GM18909 (cell line): ENCODE results near the gene EHHADH.

Experiments used
- ATAC-seq: cut with Tn5 transposase; IDR thresholded peaks from one replicate; pipeline ENCODE4 v1.9.1; 2021; ENCODE audit warnings: mild to moderate bottlenecking; ENCODE audit not compliant: unreplicated experiment, poor library complexity

The EHHADH gene

DNA sequence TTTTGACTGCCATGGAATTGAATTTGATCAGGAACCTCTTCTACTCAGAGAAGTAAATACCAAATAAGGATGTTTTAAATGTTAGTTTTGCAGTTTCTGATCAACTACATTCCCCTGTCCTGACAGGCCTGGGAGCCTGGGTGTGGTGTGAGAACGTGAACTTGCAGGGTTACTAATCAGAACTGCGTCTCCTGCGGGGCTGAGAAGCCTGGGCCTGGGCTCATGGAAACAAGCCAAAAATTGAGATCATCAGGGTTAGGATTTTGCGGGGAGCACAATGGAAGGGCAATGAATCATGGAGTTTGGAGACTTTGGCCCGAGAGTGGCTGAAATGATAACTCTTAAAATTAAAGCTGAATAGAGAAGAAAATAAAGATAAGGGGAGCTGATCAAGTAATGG is 53.2 kb downstream of the EHHADH start:
- ATAC-seq = no peak

DNA sequence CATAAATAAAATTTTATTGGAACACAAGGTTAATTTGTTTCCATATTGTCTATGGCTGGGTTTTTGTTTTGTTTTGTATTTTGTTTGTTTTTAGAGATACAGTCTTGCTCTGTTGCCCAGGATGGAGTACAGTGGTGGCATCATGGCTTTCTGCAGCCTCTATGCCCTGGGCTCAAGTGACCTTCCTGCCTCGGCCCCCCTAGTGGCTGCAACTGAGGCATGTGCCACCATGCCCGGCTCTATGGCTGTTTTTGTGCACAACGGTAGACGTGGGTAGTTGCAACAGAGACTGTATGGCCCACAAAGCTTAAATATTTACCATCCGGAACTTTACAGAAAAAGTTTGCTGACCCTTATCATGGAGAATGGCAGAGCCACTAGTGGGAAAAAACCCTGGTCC is 54.2 kb downstream of the EHHADH start:
- ATAC-seq = no peak

DNA sequence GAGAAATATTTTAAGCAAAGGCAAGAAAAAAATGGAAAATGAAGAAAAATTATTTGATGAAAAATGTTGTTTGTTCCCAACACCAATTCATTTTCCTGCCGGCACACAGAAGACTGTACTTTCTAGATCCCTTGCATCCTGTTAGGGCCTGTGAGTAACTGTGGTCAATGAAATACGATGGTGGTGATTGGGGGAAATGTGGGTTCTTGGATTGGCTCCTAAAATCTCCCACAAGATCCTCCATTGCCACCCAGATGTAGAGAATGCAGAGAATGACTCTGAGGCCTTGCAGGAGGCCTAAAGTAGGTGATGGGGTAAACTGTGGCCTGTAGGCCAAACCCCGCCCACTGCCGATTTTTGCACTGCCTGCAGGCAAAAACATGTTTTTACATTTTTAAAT is 54.6 kb downstream of the EHHADH start:
- ATAC-seq = no peak

DNA sequence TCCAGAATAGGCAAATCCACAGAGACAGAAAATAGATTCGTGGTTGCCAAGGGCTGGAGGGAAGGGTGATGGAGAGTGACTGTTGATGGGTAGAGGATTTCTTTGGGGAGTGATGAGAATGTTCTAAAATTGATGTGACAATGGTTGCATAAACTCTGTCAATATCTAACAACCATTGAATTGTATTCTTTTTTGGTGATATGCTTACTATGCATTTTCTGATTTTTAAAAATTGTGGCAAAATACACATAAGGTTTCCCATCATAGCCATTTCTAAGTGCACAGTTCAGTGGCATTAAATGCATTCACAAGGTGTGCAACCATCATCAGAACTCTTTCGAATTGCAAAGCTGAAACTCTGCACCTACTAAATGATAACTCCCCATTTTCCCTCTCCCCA is 56.8 kb downstream of the EHHADH start:
- ATAC-seq = no peak

DNA sequence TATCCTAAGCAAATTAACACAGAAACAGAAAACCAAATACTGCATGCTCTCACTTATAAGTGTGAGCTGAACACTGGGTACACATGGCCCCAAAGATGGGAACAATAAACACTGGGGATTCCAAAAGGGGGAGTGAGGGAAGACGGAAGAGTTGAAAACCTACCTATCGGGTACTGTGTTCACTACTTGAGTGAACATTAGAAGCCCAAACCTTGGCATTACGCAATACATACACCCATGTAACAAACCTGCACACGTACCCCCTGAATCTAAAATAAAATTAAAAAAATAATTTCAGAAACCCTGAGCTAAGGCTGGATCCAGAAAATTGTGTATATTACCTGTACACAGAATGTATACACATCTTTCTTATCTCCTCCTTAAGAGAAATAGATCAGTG is 58.2 kb downstream of the EHHADH start:
- no peak for ATAC-seq

DNA sequence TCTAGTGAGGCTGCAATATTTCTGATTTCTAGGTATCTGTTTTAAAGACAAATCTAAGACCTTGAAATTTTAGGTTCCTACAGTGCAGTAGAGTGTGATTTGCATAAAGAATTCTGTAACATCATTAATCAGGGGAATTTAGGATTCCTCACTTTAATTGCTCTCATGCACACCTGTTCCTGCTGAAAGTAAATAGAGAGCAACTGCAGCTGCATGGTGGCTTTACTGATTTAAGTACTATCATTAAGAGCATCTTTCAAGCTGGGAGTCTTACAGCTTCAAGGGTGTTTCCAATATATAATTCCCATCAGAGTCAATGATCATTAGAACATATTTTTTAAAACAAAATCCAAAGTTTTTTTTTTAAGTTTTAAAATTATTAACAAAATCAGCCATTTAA is 65.0 kb downstream of the EHHADH start:
- ATAC-seq = no peak

DNA sequence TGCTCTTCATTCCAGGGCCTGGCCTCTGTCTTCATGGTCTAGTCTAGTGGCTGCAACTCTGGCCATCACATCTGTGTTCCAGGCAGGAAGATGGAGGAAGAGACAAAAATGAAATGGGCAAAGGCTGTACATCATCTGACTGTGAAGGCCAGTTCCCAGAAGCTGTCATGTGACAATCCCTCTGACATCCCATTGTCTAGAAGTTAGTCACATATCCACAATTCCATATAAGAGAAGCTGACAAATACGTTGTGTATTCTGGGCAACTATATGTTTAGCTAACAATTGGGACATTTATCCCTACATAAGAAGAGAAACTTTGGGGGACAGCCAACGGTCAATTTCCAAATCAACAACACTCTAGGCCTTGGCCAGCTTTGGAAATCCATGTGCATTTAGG is 66.5 kb downstream of the EHHADH start:
- no peak for ATAC-seq

DNA sequence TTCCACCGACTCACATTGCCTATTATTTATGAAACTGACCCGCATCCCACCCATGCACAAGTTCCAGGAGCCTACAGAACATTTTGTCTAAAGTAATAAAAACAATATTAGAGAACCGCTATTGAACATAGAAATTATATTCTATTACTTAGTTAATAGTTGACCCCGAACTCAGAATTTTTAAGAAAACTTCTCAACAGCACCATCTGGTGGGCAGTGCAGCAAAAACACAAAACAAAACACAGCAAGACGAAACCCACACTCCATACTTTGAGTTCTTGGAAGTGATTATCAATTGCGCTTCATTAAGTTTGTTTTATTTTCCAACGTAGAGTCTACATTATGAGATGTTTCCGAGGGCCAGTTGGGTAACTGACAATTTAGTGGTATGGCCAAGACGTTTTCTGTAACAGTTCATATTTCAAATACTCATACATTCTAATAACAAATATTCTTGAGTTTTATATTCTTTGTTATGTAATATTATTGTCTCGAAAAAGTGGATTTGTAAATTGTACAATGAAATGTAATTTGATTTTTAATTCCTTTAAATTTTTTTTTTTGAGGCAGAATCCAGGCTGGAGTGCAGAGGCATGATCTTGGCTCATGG is 77.0 kb downstream of the EHHADH start:
- no peak for ATAC-seq

DNA sequence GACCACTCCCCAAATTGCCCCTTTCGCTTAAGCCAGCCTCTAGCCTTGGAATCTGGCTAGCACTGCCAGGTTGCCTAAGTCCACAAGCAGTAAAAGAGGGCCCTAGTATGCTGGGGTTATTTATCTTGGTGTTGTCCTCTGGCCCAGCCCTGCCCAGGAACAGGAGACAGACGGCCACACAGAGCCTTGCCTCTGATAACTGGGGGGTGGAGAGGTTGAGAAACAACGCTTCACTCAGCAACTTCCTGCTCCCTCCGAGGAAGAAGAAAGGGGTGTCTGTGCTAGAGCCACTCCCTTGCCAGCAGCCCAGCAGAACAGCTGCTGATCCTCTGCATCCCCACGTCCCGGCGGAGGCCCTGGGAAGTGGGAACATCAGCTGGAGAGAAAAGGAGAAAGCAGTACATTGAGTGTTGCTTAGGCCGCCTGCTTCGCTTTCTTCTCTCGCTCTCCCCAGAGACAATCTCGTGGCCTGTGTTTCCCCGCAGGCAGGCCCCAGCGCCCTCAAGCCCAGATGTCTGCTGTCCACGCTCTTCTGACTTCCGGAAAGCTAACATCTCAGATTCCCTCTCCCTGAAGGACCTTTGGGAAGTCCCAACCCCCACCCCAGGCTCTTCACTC is 78.4 kb downstream of the EHHADH start:
- peak; percentile 74 for ATAC-seq

DNA sequence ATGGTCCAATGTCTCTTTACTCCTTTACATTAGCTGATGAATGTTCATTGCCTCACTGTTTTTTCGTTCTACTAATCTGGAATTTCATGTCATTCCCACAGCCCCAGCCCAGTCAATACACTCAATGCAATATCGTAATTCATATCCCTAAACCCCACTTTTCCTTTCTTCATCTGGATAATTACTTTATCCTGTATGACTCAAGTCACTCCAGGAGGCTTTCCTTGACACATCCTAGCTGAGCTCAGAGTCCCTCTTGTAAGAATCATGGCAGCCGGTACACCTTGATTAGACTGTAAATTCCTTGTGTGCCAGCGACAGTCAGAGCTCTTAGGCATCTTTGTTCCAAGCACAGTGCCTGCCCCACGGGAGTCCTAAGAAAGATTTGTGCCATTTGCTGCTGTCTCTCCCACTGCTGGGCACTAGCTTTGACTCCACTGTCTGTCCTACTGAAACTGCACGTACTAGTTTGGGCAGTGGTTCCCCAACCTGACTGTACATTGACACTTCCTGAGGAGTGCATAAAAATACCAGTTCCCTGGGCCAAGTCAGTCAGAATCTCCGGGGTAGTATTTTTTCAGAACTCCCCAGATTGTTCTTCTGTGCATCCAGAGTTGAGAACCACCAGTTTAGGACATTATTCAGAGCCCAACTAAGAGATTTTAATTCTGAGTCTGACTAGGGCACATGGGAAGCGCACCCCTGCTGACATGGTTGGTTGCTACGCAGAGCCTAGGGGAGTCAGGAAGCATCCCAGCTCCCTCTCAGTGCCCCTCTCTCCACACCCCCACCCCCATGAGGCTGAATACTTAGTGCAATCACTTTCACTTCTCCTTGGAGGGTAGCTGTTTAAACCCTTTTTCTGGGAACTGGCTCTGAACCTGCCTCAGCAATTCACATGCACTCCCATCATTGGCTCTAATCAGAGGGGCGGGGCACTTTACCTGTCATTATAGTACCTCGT is 81.5 kb downstream of the EHHADH start:
- no peak for ATAC-seq

DNA sequence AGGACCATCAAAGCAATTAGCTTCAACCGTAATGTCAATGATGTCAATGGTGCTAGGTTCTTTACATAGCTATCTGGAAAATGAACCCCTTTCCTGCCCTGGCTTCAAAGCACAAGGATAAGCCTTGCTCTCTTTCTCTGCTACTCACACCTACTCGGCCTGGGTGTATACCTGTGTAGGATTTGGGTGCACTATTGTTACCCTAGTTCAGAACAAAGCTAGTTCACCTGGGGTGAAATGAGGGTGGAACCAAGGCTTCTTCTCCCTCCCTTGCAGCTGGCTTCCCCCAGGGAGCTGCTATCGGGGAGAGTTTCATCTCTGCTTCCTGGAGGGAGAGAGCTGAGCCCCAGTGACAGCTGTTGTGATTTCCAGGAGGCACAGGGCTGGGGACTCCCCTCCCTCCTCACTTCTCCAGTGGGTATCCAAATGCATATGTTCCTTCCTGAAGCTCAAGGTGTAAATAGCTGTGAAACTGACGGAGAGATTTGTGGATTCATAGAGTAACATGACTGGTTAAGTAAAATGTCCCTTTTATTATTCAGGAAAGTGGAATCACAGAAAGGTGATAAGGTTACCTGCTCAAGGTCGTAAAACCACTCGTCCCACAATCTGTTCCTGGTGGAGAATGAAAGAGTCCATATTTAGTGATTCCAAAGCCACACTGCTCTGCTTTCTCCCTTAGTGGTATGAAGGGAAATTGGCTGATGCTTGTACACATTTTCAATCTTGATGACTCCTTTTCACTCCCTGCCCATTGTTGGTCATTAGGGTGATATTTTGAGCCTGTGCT is 89.2 kb downstream of the EHHADH start:
- no peak for ATAC-seq

DNA sequence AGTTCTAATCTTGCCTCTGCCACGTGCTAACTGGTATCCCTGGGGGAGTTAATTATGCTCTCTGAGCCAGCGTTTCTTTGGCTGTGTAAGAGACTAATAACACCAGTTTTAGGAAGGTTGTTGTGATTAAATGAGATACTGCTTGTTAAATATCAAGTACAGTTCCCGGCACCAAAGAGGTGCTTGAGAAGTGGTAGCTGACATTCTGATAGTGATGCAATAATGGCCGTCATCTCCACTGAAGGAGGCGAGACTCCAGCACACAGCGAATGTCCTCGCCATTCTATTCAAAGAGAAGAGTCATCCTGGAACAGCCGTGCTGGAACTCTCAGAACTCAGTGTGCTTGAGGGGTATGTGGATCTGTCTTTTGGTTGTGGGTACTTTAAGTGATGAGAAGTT is 91.2 kb downstream of the EHHADH start:
- no peak for ATAC-seq

DNA sequence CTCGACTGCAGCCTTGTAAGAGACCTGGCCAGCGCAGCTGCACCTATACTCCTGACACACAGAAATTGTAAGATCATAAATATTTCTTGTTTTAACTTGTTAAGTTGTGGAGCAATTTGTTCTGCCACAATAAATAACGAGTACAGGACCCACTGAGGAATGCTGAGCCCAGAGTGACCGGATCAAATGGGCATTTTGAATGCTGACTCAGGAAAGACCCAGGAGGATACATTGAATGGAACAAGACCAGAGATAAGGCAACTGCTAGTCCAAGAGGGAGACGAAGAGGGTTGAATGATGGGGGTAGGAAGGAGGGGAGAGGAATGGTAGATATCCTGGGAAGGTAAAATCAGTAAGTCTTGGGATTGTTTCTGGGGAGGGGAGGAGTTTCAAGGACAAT is 92.1 kb downstream of the EHHADH start:
- ATAC-seq = no peak

DNA sequence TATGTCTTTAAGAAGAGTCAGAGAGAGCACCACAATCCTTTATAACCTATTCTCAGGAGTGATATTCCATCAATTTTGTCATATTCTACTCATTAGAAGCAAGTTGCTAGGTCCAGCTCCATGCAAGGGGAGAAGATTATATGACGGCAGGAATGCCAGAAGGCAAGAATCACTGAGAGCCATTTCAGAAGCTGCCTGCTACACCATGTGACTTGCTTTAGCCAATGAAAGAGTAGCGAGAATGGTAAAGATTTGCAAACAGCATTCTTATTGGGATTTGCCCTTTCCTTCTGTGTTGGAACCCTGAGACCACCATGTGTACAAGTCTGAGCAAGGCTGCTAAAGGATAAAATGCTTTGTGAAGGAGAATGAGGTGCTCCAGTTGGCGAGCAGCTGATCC is 96.5 kb downstream of the EHHADH start:
- no peak for ATAC-seq

DNA sequence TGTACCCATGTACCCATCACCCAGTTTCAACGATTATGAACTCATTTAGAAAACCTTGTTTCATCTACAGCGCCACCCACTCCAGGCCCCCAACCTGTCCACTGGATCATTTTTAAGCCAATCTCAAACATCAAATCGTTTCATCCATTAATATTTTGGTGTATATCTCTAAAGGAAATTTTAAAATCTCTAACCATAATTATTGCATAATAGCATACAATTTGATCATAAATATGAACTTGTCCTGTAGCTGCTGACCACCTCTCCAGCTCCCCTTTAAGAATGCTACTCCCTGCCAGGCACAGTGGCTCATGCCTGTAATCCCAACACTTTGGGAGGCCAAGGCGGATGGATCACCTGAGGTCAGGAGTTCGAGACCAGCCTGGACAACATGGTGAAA is 98.2 kb downstream of the EHHADH start:
- no peak for ATAC-seq

DNA sequence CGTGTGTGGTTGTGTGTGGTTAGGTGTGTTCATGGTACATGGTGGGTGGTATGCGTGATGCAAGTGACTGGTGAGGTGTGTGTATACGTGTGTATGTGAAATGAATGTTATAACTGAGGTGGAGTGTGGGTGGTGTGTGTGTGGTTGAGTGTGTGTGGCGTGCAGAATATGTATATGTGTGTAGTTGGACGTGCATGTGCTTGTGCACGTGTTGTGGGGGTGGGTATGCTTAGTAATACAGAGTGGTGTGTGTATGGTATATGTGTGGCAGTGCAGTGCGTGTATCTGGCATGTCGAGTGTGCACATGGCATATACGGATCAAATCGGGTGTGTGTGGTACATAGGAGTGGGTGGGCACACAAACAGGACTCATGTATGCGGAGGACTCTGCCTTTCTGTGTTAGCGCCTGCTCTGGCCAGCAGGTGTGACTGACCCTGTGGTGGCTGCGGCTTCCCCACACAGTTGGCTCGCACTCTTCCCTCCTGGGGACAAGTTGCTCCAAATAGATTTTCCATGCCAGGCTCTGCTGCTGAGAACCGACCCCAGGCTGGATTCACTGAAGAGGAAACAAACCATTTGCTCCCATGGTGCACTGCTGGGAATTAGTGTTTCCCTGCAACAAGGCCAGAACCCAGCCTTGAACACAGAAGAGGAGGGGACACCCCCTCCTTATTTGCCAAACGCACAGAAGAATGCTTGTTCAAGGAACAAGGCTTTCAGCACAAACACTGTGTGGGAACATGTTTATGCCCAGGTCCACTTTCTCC is 99.8 kb downstream of the EHHADH start:
- no peak for ATAC-seq

DNA sequence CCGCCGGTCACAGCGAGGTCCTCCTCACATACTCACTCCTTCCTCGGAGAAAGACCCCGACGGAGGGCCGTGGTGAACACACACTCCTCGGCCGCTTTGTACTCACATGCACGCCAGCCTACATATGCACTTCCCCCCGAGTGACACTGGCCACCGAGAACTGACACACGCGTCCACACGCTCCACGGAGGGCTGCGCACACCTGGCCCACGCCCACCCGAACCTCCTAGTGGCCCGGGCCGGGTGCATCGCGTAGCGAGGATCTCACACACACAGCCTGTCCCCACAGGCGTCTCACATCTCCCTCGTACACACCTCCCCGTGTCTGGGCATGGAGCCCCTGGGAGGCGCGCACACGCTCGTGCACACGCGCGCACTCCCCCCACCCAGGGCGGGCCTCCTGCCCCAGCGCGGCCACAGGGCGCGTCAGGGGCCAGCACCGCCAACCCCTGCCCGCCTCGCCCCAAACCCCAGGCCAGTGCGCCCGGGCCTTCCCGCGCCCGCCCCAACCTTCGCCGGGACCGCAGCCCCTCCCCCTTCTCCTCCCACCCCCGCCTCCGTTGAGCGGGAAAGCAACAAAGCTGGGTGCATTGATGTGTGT is 100.6 kb downstream of the EHHADH start:
- no peak for ATAC-seq

DNA sequence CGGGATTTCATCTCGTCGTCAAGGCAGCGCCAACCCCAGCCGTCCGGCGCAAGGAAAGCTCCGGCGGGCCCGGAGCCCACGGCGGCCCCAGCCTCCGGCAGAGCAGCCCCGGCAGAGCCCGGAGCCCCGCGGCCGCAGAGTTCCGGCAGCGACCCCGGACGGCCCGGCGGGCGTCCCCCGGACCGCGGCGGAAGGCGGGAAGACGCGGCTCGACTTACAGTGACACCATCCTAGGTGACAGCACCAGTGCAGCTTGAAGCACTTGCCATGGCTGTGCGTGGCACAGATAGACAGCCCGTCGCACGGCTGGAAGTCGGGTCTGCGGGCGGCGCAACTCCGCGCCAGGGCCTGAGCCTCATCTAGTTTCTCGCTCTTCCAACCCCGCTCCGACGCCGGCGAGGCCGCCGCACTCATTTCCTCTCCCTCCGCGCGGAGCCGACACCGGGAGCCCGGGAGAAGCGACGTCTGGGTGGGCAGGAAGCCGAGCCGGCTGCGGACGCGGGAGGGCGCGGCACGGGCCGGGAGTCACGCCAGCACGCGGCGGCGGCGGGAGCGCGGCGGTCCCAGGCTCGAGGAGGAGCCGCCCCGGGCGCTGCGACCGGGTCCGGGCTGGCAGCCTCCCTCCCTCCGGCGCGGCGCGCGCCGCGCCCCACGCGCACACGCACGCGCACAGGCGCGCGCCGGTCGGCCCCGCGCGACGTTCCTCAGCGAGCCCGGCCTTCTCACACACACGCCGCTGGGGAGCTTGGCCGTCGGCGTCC is 101.3 kb downstream of the EHHADH start, which contains the start of gene C3orf70:
Gene C3orf70 (minus strand): TSS at position 651 of the 761 bp plus-strand sequence. CDS start 237 bp downstream, at position 414.
- ATAC-seq = no peak

DNA sequence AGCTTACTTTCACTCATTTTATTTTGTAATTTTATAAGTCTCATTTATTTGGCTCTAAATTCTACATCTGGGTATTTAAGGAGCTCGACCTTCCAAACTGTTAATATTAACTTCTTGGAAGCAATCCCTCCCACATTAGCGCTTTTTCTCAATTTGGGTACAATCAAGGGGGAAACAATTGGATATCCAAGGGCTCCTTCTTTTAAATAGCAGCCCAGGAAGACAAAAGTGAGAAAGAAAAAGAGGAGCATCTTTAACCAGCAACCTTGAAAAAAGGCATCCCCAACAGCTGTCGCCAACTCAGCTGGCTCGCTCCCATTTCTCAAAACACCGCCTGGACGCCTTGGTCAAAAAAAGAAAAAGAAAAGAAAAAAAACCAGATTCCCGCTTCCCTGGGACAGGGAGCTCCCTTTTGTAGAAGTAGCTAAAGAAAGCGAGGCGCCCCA is 101.9 kb downstream of the EHHADH start:
- no peak for ATAC-seq
